GM12874 (cell line): ENCODE measurements around the gene ABAT.

Experiments used
- TF ChIP-seq, protein P1 (sequence below): IDR thresholded peaks from 2 replicates; pipeline ENCODE4 v1.5.1; 2011; ENCODE audit warnings: low read depth, mild to moderate bottlenecking, control low read depth, low read length, moderate library complexity; ENCODE audit not compliant: insufficient read depth

The ABAT gene

DNA sequence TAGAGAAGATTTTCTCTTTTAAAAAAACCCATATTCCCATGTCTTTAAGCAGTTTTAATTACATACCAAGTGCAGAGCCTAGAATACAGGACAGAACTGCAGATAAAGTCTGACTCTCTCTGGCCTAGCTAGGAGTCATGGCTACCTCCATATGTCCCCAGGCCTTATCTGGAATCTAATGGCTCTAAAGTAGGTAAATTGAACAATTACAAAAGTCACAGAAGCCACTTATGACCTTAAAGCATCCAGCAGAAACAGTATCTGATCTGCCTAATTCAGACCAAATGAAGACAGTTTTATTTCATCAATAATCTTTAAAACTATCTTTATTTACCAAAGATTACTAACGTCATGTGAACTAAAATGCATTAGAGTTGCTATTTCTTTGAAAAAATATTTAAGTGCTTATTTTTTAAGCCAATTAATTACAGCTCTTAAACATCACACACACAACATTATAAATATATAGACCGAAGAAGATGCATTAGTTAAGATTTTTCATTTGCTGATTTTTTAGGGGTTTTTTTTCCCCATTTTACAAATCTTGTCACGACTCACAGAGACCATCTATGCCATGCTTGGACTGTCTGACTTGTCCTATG, 152.0 kb downstream of the ABAT start:
- TF ChIP-seq, protein P1, sequence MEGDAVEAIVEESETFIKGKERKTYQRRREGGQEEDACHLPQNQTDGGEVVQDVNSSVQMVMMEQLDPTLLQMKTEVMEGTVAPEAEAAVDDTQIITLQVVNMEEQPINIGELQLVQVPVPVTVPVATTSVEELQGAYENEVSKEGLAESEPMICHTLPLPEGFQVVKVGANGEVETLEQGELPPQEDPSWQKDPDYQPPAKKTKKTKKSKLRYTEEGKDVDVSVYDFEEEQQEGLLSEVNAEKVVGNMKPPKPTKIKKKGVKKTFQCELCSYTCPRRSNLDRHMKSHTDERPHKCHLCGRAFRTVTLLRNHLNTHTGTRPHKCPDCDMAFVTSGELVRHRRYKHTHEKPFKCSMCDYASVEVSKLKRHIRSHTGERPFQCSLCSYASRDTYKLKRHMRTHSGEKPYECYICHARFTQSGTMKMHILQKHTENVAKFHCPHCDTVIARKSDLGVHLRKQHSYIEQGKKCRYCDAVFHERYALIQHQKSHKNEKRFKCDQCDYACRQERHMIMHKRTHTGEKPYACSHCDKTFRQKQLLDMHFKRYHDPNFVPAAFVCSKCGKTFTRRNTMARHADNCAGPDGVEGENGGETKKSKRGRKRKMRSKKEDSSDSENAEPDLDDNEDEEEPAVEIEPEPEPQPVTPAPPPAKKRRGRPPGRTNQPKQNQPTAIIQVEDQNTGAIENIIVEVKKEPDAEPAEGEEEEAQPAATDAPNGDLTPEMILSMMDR: no peak

GRCh38 chr16:8828541-8829165, 154.2 kb downstream of the ABAT start:
- TF ChIP-seq, protein P1: no peak

DNA sequence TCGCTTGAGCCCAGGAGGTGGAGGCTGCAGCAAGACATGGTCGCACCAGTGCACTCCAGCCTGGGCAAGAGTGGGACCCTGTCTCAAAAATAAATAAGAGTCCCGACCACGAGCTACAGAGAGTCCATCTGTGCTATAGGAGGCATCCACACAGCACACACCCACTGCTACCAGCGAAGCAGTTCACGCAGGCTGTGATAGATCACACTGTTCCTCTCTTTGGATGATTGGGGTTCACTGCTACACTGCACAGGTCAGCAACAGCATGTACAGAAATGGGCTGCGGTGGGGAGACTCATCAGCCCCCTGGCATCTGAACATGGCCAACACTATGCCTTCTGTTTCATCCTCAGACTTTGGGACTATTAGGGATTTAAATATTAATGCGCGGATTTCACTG, 157.0 kb downstream of the ABAT start:
- TF ChIP-seq, protein P1: no peak

DNA sequence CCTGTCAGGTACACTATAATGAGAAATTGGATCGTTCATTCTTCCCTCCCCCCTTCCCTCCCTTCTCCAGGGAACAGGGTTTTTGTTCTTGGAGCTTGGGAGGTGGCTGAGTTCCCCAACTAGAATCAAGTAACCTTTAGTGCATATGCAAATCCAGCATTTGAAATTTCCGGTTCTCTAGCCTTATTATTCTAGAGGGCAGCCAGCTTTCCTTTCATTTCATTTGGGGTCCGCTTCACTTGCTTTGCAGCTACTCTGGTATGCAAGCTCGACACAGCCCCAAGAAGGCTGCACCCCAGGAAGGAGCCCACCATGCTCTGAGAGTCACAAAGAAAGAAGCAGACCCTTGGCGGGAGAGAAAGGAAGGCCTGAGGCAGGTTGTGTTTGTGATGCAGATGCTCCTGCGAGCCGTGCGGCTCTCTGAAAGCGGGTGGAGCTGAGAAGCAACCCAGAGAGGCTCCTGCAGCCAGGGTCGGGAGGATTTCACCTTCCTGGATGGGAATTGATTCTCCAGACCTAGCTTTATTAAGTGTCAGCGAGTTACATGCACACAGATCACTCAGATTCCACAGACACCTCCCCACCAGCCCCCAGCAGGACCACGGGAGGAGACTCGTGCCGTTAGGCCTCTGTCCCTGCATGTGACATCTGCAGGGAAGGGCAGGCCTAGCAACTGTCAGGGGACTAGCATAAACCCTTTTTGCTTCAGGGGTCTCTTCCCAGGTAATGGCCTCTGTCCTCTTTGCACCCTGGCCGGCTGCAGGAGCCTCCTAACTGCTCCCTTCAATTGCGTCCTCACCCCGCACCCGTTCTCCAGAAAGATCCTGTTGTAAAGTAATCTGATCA, 157.7 kb downstream of the ABAT start:
- TF ChIP-seq, protein P1: no peak

DNA sequence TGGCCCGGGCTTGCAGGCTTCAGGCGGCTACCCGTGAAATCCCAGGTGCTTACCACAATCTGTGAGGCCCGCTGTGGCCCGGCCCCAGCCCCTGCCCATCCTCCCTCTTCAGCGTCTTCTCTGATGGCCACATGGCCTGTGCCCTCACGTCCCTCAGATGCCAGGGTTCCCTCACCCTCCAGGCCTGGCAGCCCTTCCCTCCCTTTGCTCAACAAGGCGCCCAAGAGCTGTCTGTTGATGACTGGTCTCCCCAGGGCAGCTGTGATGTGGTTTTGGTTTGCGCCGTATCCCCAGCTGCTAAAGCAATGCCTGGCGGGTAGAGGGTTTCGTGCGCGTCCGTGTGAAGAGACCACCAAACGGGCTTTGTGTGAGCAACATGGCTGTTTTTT, 158.3 kb downstream of the ABAT start:
- TF ChIP-seq, protein P1: no peak
